SK-N-SH treated with all-trans-retinoic acid at 6 μM for 48 hours (cell line): ENCODE measurements around the gene PRKCE.
"Not testable (repeated sequence)": the region's sequence is repeated elsewhere in the genome, so short reads cannot be mapped to it uniquely, and the experiment has no call there.

Experiments
- ATAC-seq: fragments of 200-7000 bp; cut with Tn5 transposase; 3 replicates; pipeline ENCODE4 v1.9.1; 2020; ENCODE audit warnings: mild to moderate bottlenecking, moderate library complexity
- ARNTL ChIP-seq: fragments of 450-650 bp; formaldehyde crosslinking; IDR thresholded peaks from 2 replicates; pipeline ENCODE4 v1.5.0; 2020; ENCODE audit warnings: low read depth, mild to moderate bottlenecking, moderate library complexity, borderline replicate concordance
- BACH2 ChIP-seq: fragments of 250-450 bp; sonication (Bioruptor Pico); IDR thresholded peaks from 2 replicates; pipeline ENCODE4 v1.9.0; 2021; ENCODE audit warnings: mild to moderate bottlenecking, borderline replicate concordance
- CSDC2 ChIP-seq: fragments of 250-450 bp; sonication (Bioruptor Pico); IDR thresholded peaks from 2 replicates; pipeline ENCODE4 v1.5.0; 2020; ENCODE audit warnings: mild to moderate bottlenecking, moderate library complexity
- GLIS3 ChIP-seq: fragments of 250-450 bp; sonication (Bioruptor Pico); IDR thresholded peaks from 2 replicates; pipeline ENCODE4 v1.5.0; 2020; ENCODE audit warnings: mild to moderate bottlenecking, moderate library complexity
- ISL1 ChIP-seq: fragments of 250-450 bp; sonication (Bioruptor Pico); IDR thresholded peaks from 2 replicates; pipeline ENCODE4 v2.1.2; 2022; ENCODE audit warnings: mild to moderate bottlenecking, moderate library complexity
- OSR1 ChIP-seq: fragments of 250-450 bp; sonication (Bioruptor Pico); IDR thresholded peaks from 2 replicates; pipeline ENCODE4 v1.8.0; 2022; ENCODE audit warnings: moderate library complexity, mild to moderate bottlenecking, inconsistent platforms
- RARB ChIP-seq: fragments of 250-450 bp; sonication (Bioruptor Pico); IDR thresholded peaks from 2 replicates; pipeline ENCODE4 v1.8.0; 2021; ENCODE audit warnings: mild to moderate bottlenecking, moderate library complexity
- SNAI2 ChIP-seq: fragments of 250-450 bp; sonication (Bioruptor Pico); IDR thresholded peaks from 2 replicates; pipeline ENCODE4 v1.5.0; 2020; ENCODE audit warnings: mild to moderate bottlenecking, moderate library complexity
- TCF4 ChIP-seq: fragments of 250-450 bp; sonication (Bioruptor Pico); IDR thresholded peaks from 2 replicates; pipeline ENCODE4 v1.8.0; 2021; ENCODE audit warnings: mild to moderate bottlenecking, moderate library complexity, borderline replicate concordance
- TOX ChIP-seq: fragments of 250-450 bp; sonication (Bioruptor Pico); IDR thresholded peaks from 2 replicates; pipeline ENCODE4 v1.8.0; 2021; ENCODE audit warnings: mild to moderate bottlenecking, moderate library complexity, borderline replicate concordance
- ZC3H10 ChIP-seq: fragments of 250-450 bp; sonication (Bioruptor Pico); IDR thresholded peaks from 2 replicates; pipeline ENCODE4 v1.5.1; 2021; ENCODE audit warnings: mild to moderate bottlenecking, moderate library complexity
- ZFP3 ChIP-seq: fragments of 250-450 bp; sonication (Bioruptor Pico); IDR thresholded peaks from 2 replicates; pipeline ENCODE4 v1.5.0; 2020; ENCODE audit warnings: mild to moderate bottlenecking, moderate library complexity
- ZFP30 ChIP-seq: fragments of 450-650 bp; formaldehyde crosslinking; IDR thresholded peaks from 2 replicates; pipeline ENCODE4 v1.5.0; 2022; ENCODE audit warnings: mild to moderate bottlenecking, moderate library complexity
- ZNF565 ChIP-seq: fragments of 450-650 bp; formaldehyde crosslinking; conservative IDR thresholded peaks from 2 replicates; pipeline ENCODE4 v1.5.0; 2020; ENCODE audit warnings: low read depth, mild to moderate bottlenecking, moderate library complexity
- ZNF70 ChIP-seq: fragments of 450-650 bp; formaldehyde crosslinking; IDR thresholded peaks from 2 replicates; pipeline ENCODE4 v1.5.0; 2020; ENCODE audit warnings: mild to moderate bottlenecking, moderate library complexity
- ZNF8 ChIP-seq: fragments of 450-650 bp; formaldehyde crosslinking; IDR thresholded peaks from 2 replicates; pipeline ENCODE4 v1.5.0; 2020; ENCODE audit warnings: mild to moderate bottlenecking, moderate library complexity
- TF ChIP-seq, protein P1 (sequence below): fragments of 250-450 bp; sonication (Bioruptor Pico); IDR thresholded peaks from 2 replicates; pipeline ENCODE4 v1.8.0; 2020; ENCODE audit warnings: mild to moderate bottlenecking, moderate library complexity, borderline replicate concordance
- TF ChIP-seq, protein P2 (sequence below): fragments of 250-450 bp; sonication (Bioruptor Pico); IDR thresholded peaks from 2 replicates; pipeline ENCODE4 v1.5.0; 2020; ENCODE audit warnings: mild to moderate bottlenecking, moderate library complexity
- TF ChIP-seq, protein P3 (sequence below): fragments of 250-450 bp; sonication (Bioruptor Pico); IDR thresholded peaks from 2 replicates; pipeline ENCODE4 v1.8.0; 2021; ENCODE audit warnings: low read depth, mild to moderate bottlenecking, moderate library complexity, borderline replicate concordance
- TF ChIP-seq, protein P4 (sequence below): fragments of 250-450 bp; sonication (Bioruptor Pico); IDR thresholded peaks from 2 replicates; pipeline ENCODE4 v1.5.1; 2021; ENCODE audit warnings: mild to moderate bottlenecking, moderate library complexity

The PRKCE gene

DNA sequence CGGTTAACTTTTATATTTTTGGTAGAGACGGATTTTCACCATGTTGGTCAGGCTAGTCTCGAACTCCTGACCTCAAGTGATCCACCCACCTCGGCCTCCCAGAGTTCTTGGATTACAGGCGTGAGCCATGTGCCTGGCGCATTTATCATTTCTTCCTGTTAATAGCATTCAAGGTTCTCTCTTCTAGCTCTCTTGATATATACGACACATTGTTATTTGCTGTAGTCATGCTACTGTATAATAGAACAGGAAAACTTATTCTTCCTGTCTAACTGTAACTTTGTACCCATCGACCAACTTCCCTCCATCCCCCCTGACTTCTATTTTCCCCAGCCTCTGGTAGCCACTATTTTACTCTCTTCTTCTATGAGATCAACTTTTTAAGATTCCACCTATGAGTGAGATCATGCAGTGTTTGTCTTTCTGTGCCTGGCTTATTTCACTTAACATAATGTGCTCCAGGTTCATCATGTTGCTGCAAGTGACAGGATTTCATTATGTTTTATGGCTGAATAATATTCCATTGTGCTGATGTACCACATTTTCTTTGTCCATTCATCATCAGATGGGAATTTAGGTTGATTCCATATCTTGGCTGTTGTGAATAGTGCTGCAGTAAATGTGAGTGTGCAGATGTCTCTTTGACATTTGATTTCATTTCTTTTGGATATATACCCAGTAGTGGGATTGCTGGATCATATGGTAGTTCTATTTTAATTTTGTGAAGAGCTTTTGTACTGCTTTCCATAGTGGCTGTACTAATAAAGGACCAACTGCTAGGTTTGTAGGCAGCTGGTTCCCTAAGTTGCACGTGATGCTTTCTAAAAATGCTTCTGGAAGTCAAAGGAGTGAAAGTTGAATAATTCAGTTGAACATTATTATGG, 205.2 kb downstream of the PRKCE start:
- TF ChIP-seq ZNF8 (CRISPR knock-in tag), result peak; percentile 86
- TF ChIP-seq ZNF565 (CRISPR knock-in tag), result no peak
- TF ChIP-seq TCF4 (CRISPR knock-in tag), result peak; percentile 28; the same call in 1 of the 2 replicates
- TF ChIP-seq ISL1, result peak; percentile 52
- peak; percentile 53; the same call in 1 of the 2 replicates for TF ChIP-seq ZFP30 (CRISPR knock-in tag)
- no peak for TF ChIP-seq TOX (CRISPR knock-in tag)
- no peak for ATAC-seq

DNA sequence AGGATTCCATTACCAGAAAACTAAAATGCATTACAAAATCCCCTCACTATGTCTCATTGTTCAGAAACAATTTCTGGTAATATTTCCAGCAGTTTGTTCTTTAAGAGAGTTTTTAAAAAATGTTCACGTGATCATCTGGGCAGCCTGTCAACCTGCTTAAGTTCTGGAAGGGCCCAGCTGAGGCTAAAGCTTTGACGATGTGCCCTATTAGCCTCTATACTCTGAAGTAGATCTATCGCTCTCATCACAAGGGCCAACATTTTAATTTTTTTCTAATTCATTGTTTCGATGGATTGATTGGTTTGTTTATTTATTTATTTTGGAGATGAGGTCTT, 205.8 kb downstream of the PRKCE start:
- no peak for ATAC-seq
- TF ChIP-seq, protein P1, sequence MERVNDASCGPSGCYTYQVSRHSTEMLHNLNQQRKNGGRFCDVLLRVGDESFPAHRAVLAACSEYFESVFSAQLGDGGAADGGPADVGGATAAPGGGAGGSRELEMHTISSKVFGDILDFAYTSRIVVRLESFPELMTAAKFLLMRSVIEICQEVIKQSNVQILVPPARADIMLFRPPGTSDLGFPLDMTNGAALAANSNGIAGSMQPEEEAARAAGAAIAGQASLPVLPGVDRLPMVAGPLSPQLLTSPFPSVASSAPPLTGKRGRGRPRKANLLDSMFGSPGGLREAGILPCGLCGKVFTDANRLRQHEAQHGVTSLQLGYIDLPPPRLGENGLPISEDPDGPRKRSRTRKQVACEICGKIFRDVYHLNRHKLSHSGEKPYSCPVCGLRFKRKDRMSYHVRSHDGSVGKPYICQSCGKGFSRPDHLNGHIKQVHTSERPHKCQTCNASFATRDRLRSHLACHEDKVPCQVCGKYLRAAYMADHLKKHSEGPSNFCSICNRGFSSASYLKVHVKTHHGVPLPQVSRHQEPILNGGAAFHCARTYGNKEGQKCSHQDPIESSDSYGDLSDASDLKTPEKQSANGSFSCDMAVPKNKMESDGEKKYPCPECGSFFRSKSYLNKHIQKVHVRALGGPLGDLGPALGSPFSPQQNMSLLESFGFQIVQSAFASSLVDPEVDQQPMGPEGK (CRISPR knock-in tag), result no peak
- TF ChIP-seq RARB (CRISPR knock-in tag) (no peak), TOX (CRISPR knock-in tag) (no peak), ARNTL (CRISPR knock-in tag) (no peak), TCF4 (CRISPR knock-in tag) (no peak), ZNF565 (CRISPR knock-in tag) (no peak), ZFP3 (CRISPR knock-in tag) (no peak), CSDC2 (CRISPR knock-in tag) (no peak), GLIS3 (CRISPR knock-in tag) (no peak), ISL1 (no peak), ZC3H10 (no peak), ZNF70 (CRISPR knock-in tag) (no peak), BACH2 (CRISPR knock-in tag) (no peak), OSR1 (CRISPR knock-in tag) (no peak)
- TF ChIP-seq, protein P2, sequence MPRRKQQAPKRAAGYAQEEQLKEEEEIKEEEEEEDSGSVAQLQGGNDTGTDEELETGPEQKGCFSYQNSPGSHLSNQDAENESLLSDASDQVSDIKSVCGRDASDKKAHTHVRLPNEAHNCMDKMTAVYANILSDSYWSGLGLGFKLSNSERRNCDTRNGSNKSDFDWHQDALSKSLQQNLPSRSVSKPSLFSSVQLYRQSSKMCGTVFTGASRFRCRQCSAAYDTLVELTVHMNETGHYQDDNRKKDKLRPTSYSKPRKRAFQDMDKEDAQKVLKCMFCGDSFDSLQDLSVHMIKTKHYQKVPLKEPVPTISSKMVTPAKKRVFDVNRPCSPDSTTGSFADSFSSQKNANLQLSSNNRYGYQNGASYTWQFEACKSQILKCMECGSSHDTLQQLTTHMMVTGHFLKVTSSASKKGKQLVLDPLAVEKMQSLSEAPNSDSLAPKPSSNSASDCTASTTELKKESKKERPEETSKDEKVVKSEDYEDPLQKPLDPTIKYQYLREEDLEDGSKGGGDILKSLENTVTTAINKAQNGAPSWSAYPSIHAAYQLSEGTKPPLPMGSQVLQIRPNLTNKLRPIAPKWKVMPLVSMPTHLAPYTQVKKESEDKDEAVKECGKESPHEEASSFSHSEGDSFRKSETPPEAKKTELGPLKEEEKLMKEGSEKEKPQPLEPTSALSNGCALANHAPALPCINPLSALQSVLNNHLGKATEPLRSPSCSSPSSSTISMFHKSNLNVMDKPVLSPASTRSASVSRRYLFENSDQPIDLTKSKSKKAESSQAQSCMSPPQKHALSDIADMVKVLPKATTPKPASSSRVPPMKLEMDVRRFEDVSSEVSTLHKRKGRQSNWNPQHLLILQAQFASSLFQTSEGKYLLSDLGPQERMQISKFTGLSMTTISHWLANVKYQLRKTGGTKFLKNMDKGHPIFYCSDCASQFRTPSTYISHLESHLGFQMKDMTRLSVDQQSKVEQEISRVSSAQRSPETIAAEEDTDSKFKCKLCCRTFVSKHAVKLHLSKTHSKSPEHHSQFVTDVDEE (CRISPR knock-in tag), result no peak
- TF ChIP-seq, protein P3, sequence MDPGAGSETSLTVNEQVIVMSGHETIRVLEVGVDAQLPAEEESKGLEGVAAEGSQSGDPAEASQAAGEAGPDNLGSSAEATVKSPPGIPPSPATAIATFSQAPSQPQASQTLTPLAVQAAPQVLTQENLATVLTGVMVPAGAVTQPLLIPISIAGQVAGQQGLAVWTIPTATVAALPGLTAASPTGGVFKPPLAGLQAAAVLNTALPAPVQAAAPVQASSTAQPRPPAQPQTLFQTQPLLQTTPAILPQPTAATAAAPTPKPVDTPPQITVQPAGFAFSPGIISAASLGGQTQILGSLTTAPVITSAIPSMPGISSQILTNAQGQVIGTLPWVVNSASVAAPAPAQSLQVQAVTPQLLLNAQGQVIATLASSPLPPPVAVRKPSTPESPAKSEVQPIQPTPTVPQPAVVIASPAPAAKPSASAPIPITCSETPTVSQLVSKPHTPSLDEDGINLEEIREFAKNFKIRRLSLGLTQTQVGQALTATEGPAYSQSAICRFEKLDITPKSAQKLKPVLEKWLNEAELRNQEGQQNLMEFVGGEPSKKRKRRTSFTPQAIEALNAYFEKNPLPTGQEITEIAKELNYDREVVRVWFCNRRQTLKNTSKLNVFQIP, result no peak
- TF ChIP-seq, protein P4, sequence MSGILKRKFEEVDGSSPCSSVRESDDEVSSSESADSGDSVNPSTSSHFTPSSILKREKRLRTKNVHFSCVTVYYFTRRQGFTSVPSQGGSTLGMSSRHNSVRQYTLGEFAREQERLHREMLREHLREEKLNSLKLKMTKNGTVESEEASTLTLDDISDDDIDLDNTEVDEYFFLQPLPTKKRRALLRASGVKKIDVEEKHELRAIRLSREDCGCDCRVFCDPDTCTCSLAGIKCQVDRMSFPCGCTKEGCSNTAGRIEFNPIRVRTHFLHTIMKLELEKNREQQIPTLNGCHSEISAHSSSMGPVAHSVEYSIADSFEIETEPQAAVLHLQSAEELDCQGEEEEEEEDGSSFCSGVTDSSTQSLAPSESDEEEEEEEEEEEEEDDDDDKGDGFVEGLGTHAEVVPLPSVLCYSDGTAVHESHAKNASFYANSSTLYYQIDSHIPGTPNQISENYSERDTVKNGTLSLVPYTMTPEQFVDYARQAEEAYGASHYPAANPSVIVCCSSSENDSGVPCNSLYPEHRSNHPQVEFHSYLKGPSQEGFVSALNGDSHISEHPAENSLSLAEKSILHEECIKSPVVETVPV (CRISPR knock-in tag), result no peak

DNA sequence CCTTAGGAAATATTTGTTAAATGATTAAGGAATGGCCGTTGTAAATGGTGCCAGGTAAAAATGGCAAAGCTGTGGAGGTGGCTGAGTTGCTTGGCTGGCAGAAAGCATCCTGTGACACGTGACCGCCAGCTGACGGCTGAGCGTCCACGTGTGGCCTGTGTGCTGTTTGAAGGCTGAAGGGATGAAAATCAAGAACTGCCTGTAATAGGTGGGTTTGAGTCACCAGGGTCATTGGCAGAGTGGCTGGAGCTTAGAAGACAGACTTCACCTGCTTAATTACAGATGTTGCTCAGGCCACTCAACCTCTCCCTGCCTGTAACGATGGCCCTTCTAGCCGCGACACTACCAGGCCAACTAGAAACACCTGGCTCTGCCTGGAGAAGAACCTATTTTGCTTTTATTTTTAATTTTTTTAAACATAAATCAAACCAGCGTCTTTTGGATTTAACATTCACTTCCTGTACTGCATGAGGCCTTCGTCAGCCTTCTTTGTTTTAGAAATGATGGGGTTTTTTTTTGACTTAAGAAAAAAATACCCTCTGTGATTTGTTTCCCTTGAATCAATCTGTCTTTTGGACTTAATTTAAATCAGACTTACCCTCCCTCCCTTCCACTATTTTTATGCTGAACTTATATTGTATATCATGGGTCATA, 206.5 kb downstream of the PRKCE start:
- no peak for ATAC-seq
- TF ChIP-seq GLIS3 (CRISPR knock-in tag) (no peak), SNAI2 (no peak), ZNF70 (CRISPR knock-in tag) (no peak), ZFP3 (CRISPR knock-in tag) (no peak), BACH2 (CRISPR knock-in tag) (no peak), ZNF8 (CRISPR knock-in tag) (no peak)

DNA sequence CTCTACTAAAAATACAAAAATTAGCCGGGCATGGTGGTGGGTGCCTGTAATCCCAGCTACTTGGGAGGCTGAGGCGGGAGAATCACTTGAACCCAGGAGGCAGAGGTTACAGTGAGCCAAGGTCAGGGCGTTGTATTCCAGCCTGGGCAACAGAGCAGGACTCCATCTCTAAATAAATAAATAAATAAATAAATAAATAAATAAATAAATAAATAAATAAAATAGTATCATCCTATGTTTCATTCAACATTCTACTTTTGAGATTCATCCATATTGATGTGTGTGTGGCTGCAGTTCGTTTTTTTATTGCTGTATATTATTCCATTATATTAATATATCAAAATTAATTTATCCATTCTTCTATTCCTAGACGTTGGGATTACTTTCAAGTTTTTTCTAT, 207.4 kb downstream of the PRKCE start:
- not testable (repeated sequence) for ATAC-seq
